NCI-H2029 treated with DMSO at 0.1 percent for 48 hours (cell line): Measurements from ENCODE around the gene CTCF.

Experiments
- DNase-seq: peaks from one replicate; lab custom pipeline; 2025; lab: John Stamatoyannopoulos, UW

Gene CTCF

DNA sequence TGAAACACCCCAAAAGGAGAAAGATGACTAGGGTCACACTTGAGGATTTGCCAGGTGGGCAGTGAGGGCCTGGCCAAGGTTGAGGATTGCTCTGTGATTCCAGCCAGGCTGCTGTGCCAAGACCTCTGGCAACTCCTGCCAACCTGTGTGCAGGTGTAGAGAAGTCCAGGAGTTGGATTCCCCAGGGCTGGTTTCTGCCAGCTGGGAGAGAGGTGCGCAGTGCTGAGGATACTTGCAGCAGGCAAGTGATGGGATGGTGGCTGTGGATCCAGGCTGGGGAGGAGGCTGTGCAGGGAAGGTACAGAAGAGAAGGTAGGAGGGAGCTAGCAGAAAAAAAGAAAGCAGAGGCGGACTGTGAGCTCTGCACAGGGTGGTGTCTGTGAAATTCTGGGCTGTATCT is 27.1 kb upstream of the CTCF start:
- no peak for DNase-seq

DNA sequence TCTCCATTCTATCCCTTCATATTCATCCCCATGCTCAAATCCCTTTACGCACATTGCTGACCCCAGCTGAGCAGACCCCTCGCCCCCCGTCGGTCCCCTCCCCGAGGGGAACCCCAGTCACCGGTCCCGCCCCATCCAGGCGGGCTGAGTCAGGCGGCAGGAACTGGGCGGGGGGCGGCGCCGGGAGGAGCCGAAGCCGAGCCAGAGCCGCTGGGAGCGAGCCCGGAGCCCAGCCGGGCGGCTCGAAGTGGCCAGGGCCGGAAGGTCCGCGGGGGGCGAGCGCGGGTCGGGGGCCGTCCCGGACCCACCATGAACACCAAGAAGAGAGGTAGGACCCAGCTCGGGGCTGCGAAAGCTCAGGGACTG is 25.1 kb upstream of the CTCF start:
- no peak for DNase-seq

DNA sequence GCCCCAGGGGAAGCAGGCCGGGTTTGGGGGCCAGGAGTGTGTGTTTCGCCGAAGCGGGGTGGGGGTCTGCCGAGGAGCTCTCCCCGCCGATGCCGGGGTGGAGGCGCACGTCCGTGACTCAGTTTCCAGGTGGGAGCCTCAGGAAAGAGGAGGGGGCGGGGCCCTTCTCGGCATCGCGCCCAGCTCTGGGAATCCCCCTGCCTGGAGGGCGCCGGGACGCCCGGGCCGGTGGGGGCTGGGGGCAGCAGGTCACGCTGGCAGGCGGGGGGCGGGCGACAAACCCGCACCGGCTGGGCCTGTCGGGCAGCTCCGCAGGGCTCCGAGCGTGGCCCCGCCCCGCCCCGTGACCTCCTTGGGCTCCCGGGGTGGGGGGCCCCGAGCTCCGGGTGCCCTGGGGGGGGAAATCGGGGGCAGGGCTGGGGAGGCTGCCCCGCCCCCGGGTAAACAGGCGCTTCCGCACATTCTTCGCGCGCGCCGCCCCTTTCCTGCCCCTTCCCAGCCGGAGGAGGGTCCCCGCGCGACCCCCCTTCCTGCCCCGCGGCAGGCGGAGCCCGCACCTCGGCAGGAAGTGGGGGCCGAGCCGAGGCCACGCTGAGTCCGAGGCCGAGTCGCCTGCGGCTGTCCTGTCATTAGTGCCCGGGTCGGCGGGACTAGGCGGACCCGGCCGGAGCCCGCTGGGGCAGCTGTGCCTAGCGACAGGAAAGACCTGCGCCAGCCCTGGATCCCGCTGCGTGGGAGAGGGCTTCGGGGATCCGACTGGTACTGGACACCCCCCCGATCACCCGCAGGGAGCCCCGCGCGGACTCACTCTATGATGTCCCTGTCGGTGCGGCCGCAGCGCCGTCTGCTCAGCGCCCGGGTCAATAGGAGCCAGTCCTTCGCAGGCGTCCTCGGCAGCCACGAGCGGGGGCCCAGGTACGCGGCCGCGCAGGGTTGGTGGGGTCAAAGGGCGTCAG is 24.4 kb upstream of the CTCF start:
- DNase-seq: no peak

DNA sequence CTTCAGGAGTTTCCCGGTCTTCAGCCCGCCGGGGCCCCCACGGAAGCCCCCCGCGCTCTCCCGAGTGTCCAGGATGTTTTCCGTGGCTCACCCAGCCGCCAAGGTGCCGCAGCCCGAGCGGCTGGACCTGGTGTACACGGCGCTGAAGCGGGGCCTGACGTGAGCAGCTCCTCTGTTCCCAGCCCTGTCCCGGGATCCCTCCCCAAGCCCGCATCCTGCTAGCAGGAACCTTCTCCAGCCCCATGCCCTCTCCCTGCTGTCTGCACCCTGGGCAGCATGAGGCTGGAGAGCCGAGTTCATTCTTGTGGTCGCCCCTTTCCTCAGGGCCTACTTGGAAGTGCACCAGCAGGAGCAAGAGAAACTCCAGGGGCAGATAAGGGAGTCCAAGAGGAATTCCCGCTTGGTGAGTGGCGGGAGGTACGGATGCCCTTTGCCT is 23.6 kb upstream of the CTCF start:
- DNase-seq: no peak

DNA sequence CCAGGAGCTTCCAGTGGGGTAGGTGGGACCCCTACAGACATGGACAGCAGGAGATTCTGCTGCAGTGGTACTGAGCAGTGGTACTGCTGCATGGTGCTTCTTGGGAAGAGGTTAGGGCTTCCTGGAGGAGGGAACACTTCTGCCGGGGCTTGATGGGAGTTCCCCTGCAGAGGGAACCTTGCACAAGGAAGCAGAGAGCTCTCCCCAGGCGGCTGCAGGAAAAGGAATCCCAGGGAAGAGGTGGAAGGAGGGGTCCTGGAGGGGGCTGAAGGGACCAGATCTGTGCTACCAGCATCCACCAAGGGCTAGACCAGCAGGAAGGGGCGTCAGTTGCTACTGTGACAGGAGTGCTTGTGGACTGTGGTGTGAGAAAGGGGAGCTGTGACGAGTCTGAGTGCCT is 23.1 kb upstream of the CTCF start:
- no peak for DNase-seq

DNA sequence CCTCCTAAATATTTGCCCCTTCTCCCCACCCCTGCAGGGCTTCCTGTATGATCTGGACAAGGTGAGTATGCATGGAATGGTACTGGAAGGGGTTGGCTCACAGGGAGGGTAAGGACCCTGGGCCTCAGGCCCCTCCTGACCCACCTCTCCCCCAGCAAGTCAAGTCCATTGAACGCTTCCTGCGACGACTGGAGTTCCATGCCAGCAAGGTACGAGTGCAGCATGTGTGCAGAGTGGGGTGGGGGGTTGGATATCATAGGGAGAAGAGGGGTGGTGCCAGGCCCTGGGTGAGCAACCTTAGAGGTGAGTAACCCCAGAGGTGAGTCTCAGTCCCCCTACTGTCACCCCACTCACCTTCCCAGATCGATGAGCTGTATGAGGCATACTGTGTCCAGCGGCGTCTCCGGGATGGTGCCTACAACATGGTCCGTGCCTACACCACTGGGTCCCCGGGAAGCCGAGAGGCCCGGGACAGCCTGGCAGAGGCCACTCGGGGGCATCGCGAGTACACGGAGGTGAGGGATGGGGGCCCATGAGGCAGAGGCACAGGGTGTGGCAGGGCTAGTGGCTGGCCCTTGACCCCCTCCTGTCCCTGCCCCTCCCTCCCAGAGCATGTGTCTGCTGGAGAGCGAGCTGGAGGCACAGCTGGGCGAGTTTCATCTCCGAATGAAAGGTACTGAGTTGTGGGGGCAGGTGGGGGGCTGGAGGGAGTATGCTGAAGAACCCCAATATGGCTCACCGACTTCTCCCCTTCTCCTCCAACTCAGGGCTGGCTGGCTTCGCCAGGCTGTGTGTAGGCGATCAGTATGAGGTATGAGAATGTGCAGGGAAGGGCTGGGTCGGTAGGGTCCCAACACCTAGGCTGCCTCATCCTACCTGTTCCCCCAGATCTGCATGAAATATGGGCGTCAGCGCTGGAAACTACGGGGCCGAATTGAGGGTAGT is 22.4 kb upstream of the CTCF start:
- DNase-seq: no peak

DNA sequence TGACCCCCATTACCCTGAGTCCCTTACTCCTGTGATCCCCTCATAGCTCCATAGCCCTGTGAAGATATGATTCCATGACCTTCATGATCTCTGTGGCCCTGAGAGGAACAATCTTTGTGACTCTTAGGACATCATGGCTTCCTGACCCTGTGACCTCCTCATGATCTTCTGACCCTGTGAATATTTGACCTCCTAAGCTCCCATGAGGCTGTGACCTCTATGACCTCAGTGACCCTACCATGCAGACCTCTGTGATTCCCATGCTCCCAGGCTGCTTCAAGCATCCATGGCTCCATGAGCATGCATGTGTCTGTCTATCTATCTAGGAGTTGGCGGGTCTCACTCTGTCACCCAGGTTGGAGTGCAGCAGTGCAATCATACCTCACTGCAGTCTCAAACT is 21.6 kb upstream of the CTCF start:
- no peak for DNase-seq

DNA sequence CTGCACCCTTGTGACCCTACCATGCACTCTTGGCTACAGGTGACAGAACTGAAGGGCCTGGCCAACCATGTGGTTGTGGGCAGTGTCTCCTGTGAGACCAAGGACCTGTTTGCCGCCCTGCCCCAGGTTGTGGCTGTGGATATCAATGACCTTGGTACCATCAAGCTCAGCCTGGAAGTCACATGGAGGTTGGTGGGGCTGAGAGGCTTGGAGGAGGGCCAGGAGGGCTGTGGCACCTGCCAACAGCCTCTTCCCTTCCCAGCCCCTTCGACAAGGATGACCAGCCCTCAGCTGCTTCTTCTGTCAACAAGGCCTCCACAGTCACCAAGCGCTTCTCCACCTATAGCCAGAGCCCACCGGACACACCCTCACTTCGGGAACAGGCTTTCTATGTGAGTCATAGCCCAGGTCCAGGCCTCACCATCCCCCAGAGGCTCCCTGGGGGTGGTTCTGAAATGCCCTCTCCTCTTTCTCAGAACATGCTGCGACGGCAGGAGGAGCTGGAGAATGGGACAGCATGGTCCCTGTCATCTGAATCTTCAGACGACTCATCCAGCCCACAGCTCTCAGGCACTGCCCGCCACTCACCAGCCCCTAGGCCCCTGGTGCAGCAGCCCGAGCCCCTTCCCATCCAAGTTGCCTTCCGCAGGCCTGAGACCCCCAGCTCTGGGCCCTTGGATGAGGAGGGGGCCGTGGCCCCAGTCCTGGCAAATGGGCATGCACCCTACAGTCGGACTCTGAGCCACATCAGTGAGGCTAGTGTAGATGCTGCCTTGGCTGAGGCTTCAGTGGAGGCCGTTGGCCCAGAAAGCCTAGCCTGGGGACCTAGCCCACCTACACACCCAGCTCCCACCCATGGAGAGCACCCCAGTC is 20.7 kb upstream of the CTCF start:
- peak; percentile 66 for DNase-seq

DNA sequence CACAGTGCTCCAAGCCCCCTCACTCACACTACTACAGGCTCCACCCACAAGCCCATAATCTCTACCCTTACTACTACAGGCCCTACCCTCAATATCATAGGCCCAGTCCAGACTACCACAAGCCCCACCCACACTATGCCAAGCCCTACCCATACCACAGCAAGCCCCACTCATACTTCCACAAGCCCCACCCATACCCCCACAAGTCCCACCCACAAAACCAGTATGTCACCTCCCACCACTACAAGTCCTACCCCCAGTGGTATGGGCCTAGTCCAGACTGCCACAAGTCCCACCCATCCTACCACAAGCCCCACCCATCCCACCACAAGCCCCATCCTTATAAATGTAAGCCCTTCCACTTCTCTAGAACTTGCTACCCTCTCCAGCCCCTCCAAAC is 19.9 kb upstream of the CTCF start:
- no peak for DNase-seq

DNA sequence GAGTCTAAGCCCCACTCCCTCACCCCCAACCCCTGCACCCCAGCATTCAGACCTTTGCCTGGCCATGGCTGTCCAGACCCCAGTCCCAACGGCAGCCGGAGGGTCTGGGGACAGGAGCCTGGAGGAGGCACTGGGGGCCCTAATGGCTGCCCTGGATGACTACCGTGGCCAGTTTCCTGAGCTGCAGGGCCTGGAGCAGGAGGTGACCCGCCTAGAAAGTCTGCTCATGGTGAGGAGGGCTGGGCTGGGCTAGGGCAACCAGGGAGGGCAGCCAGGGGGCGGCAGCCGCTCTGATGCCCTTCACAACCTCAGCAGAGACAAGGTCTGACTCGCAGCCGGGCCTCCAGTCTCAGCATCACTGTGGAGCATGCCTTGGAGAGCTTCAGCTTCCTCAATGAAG is 19.3 kb upstream of the CTCF start:
- no peak for DNase-seq

DNA sequence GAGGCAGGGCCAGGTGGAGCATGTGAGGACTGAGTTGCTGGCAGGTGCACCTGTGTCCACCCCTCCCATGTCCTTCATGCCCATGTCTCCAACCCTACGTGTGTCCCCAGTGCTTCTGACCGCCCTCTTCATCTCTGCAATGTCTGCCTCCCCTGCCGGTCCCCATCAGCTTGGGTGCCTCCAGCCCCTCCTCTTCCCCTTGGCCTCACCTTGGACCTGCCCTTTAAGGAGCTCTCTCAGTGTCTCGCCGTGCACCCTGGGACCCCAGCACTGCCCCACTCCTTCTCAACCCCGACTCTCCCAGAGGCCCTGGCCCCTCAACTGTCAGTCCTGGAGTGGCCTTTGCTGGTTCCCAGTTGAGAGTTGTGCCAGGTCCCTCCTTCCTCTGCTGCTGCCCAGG is 18.7 kb upstream of the CTCF start:
- no peak for DNase-seq

DNA sequence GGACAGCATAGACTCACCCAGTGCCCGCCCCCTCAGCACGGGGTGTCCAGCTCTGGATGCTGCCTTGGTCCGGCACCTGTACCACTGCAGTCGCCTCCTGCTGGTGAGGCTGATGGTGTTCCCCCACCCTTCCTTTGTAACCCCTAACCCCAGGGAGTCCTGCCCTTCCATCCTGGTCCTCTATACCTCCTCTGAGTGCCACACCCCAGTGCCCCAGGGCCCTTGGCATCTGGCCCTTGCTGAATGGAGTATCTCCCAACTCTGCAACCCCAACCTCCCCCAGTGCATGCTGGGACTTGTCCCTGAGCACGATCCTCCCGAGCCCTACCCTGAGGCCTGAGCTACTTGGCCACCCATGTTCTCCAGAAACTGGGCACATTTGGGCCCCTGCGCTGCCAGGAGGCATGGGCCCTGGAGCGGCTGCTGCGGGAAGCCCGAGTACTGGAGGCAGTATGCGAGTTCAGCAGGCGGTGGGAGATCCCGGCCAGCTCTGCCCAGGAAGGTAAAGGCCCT is 17.9 kb upstream of the CTCF start:
- DNase-seq: no peak

DNA sequence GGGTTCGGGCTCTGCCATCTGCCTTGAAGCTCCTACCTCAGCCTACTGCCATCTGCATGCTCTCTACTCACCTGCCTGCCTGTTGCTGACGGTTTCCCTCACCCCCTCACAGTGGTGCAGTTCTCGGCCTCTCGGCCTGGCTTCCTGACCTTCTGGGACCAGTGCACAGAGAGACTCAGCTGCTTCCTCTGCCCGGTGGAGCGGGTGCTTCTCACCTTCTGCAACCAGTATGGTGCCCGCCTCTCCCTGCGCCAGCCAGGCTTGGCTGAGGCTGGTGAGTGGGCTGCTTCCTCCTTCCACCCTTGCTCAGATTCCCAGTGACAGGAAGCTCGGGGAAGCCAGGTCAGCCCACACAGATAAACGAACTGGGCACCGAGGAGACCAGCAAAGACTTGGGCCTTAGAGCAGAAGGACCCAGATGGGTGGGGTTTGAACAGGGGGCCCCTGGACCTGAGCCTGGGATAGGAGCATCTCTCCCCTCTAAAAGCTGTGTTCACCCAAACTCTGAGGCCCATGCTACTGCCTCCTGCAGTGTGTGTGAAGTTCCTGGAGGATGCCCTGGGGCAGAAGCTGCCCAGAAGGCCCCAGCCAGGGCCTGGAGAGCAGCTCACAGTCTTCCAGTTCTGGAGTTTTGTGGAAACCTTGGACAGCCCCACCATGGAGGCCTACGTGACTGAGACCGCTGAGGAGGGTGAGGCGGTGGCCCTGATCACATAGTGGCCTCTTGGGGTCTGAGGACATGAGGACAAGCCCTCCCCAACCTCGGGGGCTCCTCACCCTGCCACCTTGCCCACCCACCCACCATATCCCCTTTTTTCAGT is 17.3 kb upstream of the CTCF start:
- DNase-seq: no peak

DNA sequence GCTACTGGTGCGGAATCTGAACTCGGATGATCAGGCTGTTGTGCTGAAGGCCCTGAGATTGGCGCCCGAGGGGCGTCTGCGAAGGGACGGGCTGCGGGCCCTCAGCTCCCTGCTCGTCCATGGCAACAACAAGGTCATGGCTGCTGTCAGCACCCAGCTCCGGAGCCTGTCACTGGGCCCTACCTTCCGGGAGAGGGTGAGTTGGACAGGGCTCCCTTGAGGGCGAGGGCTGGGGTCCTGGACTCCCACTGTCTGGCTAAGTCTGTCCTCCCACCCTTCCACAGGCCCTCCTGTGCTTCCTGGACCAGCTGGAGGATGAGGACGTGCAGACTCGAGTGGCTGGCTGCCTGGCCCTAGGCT is 16.7 kb upstream of the CTCF start:
- DNase-seq: no peak

DNA sequence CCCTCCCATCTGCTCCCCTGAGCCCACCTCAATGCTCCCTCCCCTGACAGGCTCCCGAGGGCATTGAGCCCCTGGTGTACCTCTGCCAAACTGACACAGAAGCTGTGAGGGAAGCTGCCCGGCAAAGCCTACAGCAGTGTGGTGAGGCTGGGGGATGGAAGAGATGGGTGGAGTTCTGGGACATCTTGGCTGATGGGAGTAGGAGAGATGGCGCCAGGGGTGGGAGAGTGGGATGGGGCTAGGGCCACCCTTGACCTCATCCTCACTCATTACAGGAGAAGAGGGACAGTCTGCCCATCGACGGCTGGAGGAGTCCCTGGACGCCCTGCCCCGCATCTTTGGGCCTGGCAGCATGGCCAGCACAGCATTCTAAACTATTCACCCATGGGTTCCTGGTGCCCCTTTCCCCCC is 16.2 kb upstream of the CTCF start:
- DNase-seq: no peak

DNA sequence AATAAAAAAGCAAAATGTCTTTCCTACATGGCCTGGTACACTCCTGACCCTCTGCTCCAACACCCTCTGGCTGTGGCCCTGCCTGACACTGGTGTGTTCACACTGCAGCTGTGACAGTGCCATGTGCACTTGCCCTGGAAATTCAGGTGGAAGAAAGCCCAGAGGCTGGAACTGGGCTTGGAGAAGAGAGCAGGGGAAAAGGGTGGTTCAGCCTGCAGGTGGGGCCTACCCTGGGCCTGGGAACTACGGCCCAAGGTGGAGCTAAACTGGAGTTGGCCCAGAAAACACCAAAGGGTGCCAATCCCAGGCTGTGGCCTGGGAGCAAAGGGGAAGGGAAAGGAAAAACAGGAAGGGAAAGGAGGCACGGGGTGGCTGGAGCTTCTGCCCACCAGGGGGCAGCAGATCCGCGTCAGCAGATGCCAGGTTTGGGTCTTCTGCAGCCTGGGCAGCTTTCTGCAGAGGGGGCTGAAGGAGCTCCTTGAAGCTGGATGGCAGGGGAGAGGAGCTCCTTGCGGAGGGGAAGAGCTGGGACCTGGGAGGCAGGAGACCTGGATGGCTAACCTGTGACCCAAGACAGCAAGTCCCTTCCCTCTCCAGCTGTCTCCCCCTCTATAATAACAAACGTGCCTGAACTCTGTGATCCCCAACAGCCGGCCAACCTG is 15.4 kb upstream of the CTCF start:
- no peak for DNase-seq

DNA sequence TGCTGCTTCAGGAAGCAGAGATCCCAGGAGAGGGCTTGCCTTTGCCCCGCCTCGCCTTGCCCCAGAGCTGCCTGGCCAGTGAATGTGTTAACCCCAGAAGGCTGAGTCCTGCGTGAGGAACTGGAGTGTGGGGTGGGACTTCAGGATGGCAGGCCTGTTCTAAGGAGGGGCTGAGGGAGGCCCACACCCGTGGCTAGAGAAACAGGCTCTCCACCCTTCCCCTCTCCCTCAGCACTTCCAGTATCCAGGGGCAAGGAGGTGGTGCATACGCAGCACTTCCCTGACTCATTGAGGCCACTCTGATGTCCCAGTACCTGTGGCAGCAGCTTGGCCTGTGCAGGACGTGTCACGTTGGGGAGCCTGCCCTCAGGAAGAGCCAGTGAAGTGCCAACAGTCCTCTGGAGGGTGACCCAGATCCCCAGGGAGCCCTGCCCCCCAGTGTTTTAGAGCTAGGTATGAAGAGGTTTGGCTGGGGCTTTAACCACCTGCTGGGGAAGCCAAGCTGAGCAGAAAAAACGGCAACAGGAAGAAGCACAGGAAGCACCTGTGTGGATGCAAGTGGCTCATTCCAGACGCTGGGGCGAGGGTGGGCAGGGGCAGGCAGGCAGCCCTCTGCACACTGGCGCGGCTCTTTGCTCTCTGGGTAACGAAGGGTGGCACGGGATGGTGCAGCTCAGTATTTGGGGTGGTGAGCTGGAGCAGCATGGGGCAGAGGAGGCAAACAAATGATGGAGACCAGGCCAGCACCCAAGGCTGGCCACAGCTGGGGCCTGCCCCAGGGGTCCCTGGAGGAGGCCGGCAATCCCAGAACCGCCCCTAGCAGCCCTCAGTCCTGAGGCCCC is 14.7 kb upstream of the CTCF start:
- DNase-seq: no peak

DNA sequence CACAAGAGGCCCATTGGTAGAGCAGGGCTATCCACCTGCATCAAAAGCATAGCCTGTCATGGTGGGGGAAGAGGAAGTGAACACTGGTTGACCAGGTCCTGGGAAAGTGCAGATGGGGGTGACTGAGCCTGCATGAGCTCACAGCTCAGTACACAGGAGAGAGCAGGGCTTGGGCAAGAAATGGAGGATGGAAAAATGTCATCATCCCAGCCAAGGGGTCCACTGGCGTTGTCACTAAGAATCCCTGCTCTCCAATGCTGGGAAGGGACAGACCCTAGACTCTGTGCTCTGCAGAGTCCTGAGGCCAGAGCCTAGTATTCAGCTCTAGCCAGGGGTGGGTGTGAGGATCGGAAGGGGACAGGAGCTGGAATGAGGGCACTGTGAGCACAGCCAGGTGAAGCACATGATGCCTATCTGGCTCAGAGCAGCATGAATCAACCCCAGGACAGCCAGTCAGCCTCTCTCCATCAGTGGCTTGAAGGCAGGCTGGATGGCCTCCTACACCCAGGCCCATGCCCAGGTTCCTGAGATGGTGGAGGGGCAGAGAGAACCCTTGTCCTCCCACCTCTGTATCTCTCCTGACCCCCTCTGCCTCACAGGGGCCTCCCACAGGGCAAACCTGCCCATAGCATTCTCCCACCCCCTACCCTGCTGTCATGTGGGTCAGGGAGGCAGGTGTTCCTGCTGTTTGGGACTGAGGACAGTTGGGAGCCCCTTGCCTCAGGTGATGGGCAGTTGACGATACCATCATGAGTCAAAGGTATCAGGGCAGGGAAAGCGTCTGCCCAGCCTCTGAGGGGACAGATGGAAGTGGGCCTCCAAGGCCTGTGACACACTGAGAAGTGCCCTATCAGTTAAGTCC is 13.8 kb upstream of the CTCF start:
- DNase-seq: no peak

DNA sequence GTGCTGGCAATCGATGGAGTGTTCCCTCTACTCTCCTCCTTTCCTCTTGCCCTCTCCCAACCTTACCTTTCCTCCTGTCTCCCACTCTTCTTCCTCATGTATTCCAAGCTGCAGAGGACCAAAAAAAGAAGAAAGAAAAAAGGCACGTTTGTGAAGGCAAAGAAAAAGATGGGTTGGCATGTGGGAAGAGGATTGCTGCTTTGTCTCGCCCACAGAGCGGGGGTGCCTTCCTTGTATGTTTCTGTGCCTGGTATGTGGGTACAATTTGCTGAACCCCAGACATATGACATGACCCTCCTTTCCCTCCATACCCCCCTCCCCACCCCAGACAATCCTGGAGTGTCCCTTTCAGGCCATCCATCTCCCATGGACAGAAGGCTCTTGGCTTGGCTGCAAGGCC is 13.1 kb upstream of the CTCF start:
- no peak for DNase-seq
